RWPE2 (cell line): ENCODE data around the gene FHOD3.

Source experiments
- ATAC-seq: fragments of 200-7000 bp; cut with Tn5 transposase; 3 replicates; pipeline ENCODE4 v1.9.1; 2021; ENCODE audit warnings: low read depth
- DNase-seq: peaks from one replicate; pipeline ENCODE4 v3.0.0-alpha.2; 2020; ENCODE audit warnings: low spot score
- H3K27ac ChIP-seq: fragments of 450-650 bp; 2 replicates; pipeline ENCODE4 v1.5.1; 2017; ENCODE audit warnings: mild to moderate bottlenecking; ENCODE audit not compliant: poor library complexity, severe bottlenecking
- H3K27me3 ChIP-seq: fragments of 250-450 bp; sonication (Bioruptor Pico); 2 replicates; pipeline ENCODE4 v1.5.1; 2021; ENCODE audit warnings: mild to moderate bottlenecking, moderate library complexity; ENCODE audit not compliant: insufficient read depth, poor library complexity, severe bottlenecking
- H3K36me3 ChIP-seq: fragments of 250-450 bp; sonication (Bioruptor Pico); 2 replicates; pipeline ENCODE4 v1.5.1; 2020; ENCODE audit warnings: low read depth, mild to moderate bottlenecking, moderate library complexity
- H3K4me1 ChIP-seq: fragments of 250-450 bp; sonication (Bioruptor Pico); 2 replicates; pipeline ENCODE4 v1.5.1; 2021; ENCODE audit warnings: mild to moderate bottlenecking, moderate library complexity; ENCODE audit not compliant: insufficient read depth, poor library complexity, severe bottlenecking
- H3K4me3 ChIP-seq: fragments of 250-450 bp; sonication (Bioruptor Pico); 2 replicates; pipeline ENCODE4 v1.5.1; 2021; ENCODE audit warnings: mild to moderate bottlenecking, moderate library complexity; ENCODE audit not compliant: severe bottlenecking
- H3K9me3 ChIP-seq: fragments of 250-450 bp; sonication (Bioruptor Pico); 2 replicates; pipeline ENCODE4 v1.5.1; 2021; ENCODE audit warnings: mild to moderate bottlenecking, moderate library complexity; ENCODE audit not compliant: severe bottlenecking
- CTCF ChIP-seq: fragments of 450-650 bp; IDR thresholded peaks from one replicate; pipeline ENCODE4 v1.5.1; 2017; ENCODE audit warnings: mild to moderate bottlenecking, moderate library complexity; ENCODE audit not compliant: poor library complexity, severe bottlenecking

FHOD3 gene

GRCh38 chr18:36628435-36629137 lies 331.1 kb downstream of the FHOD3 start:
- Histone ChIP-seq H3K27me3 (no peaks in the 10 kb centered on the region), H3K27ac (no peak overlapping the region), H3K9me3 (no peaks in the 10 kb centered on the region), H3K4me1 (peaks cover 1% of the 10 kb centered on the region), H3K4me3 (no peak overlapping the region), H3K36me3 (no peaks in the 10 kb centered on the region)
- DNase-seq (no peak), ATAC-seq (peak; percentile 41; the same call in 1 of the 3 replicates)
- no peak for TF ChIP-seq CTCF

DNA sequence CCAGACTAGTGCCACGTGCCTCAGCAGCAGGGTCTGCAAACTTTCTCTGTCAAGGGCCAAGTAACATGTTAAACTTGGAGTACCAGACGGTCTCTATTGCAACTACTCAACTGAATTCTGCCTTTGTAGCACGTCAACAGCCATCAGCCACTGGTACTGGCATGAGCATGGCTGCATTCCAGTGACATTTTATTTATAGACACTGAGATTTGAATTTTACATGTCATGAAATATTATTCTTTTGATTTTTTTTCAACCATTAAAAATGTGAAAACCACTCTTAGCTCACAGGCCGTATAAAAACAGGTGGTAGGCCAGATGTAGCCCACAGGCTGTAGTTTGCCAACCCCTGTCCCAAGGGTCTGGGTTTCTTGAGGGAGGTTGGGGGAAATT lies 331.6 kb downstream of the FHOD3 start:
- DNase-seq (no peak), ATAC-seq (no peak)
- Histone ChIP-seq H3K4me3 (no peak overlapping the region), H3K27me3 (no peaks in the 10 kb centered on the region), H3K27ac (no peak overlapping the region), H3K9me3 (no peaks in the 10 kb centered on the region), H3K36me3 (no peaks in the 10 kb centered on the region), H3K4me1 (peaks cover 7% of the 10 kb centered on the region)
- TF ChIP-seq CTCF, result no peak

DNA sequence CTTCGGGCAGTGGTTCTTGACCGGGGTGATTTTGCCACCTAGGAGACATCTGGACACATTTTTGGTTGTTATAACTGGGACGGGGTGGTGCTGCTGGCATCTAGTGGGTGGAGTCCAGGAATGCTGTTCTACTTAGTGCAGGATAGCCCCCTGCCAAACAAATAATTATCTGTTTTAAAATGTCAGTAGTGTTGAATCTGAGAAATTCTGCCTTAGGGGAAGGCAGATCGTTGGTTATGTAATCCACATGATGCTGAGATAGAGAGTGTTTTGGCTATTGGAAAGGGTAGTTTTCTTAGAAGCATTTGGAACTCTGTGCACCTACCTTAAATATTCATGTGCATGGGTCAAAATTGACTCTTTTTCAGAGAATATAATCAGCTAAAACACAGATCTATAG lies 332.3 kb downstream of the FHOD3 start:
- no peak for DNase-seq
- H3K27me3 ChIP-seq, result no peaks in the 10 kb centered on the region
- ATAC-seq, result no peak
- H3K36me3 ChIP-seq, result no peaks in the 10 kb centered on the region
- no peaks in the 10 kb centered on the region for H3K9me3 ChIP-seq
- peaks cover 14% of the 10 kb centered on the region for H3K4me1 ChIP-seq
- TF ChIP-seq CTCF, result no peak
- H3K27ac ChIP-seq, result no peak overlapping the region
- H3K4me3 ChIP-seq, result no peak overlapping the region

- no peaks in the 10 kb centered on the region for H3K9me3 ChIP-seq
- no peak for TF ChIP-seq CTCF
- no peak overlapping the region for H3K27ac ChIP-seq
- H3K36me3 ChIP-seq, result no peaks in the 10 kb centered on the region
- peaks cover 17% of the 10 kb centered on the region for H3K4me1 ChIP-seq
- H3K27me3 ChIP-seq, result no peaks in the 10 kb centered on the region
- ATAC-seq (no peak), DNase-seq (no peak)
- H3K4me3 ChIP-seq, result no peak overlapping the region
Measured at GRCh38 chr18:36630917-36631316, 333.4 kb downstream of the FHOD3 start.

GRCh38 chr18:36633961-36634412 lies 336.5 kb downstream of the FHOD3 start:
- H3K27me3 ChIP-seq, result no peaks in the 10 kb centered on the region
- TF ChIP-seq CTCF, result no peak
- no peaks in the 10 kb centered on the region for H3K9me3 ChIP-seq
- H3K36me3 ChIP-seq, result no peaks in the 10 kb centered on the region
- peak overlapping the region; percentile 35 for H3K27ac ChIP-seq
- no peak overlapping the region for H3K4me3 ChIP-seq
- ATAC-seq (peak; percentile 19; the same call in 1 of the 3 replicates), DNase-seq (no peak)
- H3K4me1 ChIP-seq, result peaks cover 17% of the 10 kb centered on the region
